H1 (cell line): ENCODE results near the gene MTCH2. TPM values are rescaled to one million over a fixed set of nuclear protein-coding genes. Genes with fewer than 3 reads are reported as not detected.

Source experiments
- CTCF ChIA-PET: fragments of 300-600 bp; sonication (Branson Sonifier 250); formaldehyde crosslinking; loops from one replicate; lab custom pipeline; 2021; ENCODE audit not compliant: partially characterized antibody; lab: Charles Lee
- POLR2A ChIA-PET: fragments of 300-600 bp; sonication (Branson Sonifier 250); formaldehyde crosslinking; loops from one replicate; lab custom pipeline; 2021; ENCODE audit warnings: inconsistent platforms; ENCODE audit not compliant: partially characterized antibody; lab: Charles Lee
- DNase-seq, 2 experiments: peaks; one replicate each; pipeline versions ENCODE4 v3.0.0 to v3.0.0-alpha.2; 2010 to 2022; ENCODE audit warnings: low spot score in 2 of 2, low read depth in 1 of 2, mixed read lengths in 1 of 2
- FAIRE-seq: peaks from 2 replicates; lab custom pipeline; 2011; peaks lifted over from hg19 to GRCh38; lab: Jason Lieb, UNC
- H2AFZ ChIP-seq: 2 replicates; pipeline ENCODE4 v1.8.1; 2012; ENCODE audit warnings: low read length, inconsistent platforms
- H2AK5ac ChIP-seq: 2 replicates; pipeline ENCODE4 v1.6.1; 2013; ENCODE audit warnings: low read depth, low read length
- H2BK120ac ChIP-seq: replicated peaks from 2 replicates; pipeline ENCODE3; 2013; ENCODE audit warnings: low read depth, low read length, inconsistent platforms
- H2BK12ac ChIP-seq: 2 replicates; pipeline ENCODE4 v1.6.1; 2013; ENCODE audit warnings: low read depth, low read length
- H2BK15ac ChIP-seq: 2 replicates; pipeline ENCODE4 v1.6.1; 2013; ENCODE audit warnings: low read length
- H2BK20ac ChIP-seq: 2 replicates; pipeline ENCODE4 v1.6.1; 2013; ENCODE audit warnings: low read length
- H2BK5ac ChIP-seq: 2 replicates; pipeline ENCODE4 v1.6.1; 2013; ENCODE audit warnings: low read depth, low read length
- H3K14ac ChIP-seq: 2 replicates; pipeline ENCODE4 v1.6.1; 2013; ENCODE audit warnings: inconsistent platforms; ENCODE audit not compliant: insufficient read length
- H3K18ac ChIP-seq: 2 replicates; pipeline ENCODE4 v1.6.1; 2013; ENCODE audit warnings: low read length; ENCODE audit errors: extremely low read depth
- H3K23ac ChIP-seq: 2 replicates; pipeline ENCODE4 v1.6.1; 2013; ENCODE audit warnings: inconsistent platforms; ENCODE audit not compliant: insufficient read length
- H3K23me2 ChIP-seq: 2 replicates; pipeline ENCODE4 v1.6.1; 2013; ENCODE audit warnings: low read depth, low read length
- H3K27ac ChIP-seq: 2 replicates; pipeline ENCODE4 v1.6.1; 2011; ENCODE audit warnings: low read depth, low read length, inconsistent platforms
- H3K27me3 ChIP-seq, 4 experiments: replicated peaks in 1 of 4; 1 replicate in 1 of 4; 2 replicates in 3 of 4; pipeline versions ENCODE4 v1.6.1 to v1.8.1; 2011 to 2013; ENCODE audit warnings: low read length in 3 of 4, mild to moderate bottlenecking in 3 of 4, inconsistent platforms in 2 of 4, mixed read lengths in 2 of 4, moderate library complexity in 1 of 4; ENCODE audit not compliant: control insufficient read depth in 3 of 4, insufficient read depth in 3 of 4; ENCODE audit errors: extremely low read depth in 1 of 4
- H3K36me3 ChIP-seq, 4 experiments: 2 replicates each; pipeline versions ENCODE4 v1.6.1 to v1.8.1; 2011 to 2013; ENCODE audit warnings: mild to moderate bottlenecking in 4 of 4, low read length in 3 of 4, moderate library complexity in 2 of 4, control low read depth in 1 of 4, inconsistent platforms in 1 of 4; ENCODE audit not compliant: insufficient read depth in 4 of 4, control insufficient read depth in 2 of 4
- H3K4ac ChIP-seq: replicated peaks from 2 replicates; pipeline ENCODE3; 2013; ENCODE audit warnings: low read length, low read depth, mixed read lengths, inconsistent platforms; ENCODE audit not compliant: insufficient read length
- H3K4me1 ChIP-seq, 4 experiments: replicated peaks in 1 of 4; 1 replicate in 1 of 4; 2 replicates in 3 of 4; pipeline versions ENCODE4 v1.6.1 to v1.8.1; 2011 to 2013; ENCODE audit warnings: low read length in 3 of 4, inconsistent platforms in 2 of 4, mixed read lengths in 1 of 4; ENCODE audit not compliant: insufficient read depth in 4 of 4, control insufficient read depth in 3 of 4
- H3K4me2 ChIP-seq, 2 experiments: 2 replicates each; pipeline versions ENCODE4 v1.6.1 to v1.8.1; 2011 to 2013; ENCODE audit warnings: low read depth in 2 of 2, low read length in 2 of 2, control low read depth in 1 of 2, inconsistent platforms in 1 of 2, mild to moderate bottlenecking in 1 of 2; ENCODE audit not compliant: insufficient read depth in 1 of 2
- H3K4me3 ChIP-seq, 4 experiments: fragments of 200-600, 300-600 bp in 1 of 4; sonication (generic), shearing (Covaris generic), sonication (Bioruptor Twin) in 1 of 4; 2 replicates each; pipeline versions ENCODE4 v1.5.1 to v1.8.1; 2011 to 2016; ENCODE audit warnings: low read length in 4 of 4, low read depth in 3 of 4, control low read depth in 2 of 4, inconsistent platforms in 2 of 4, mild to moderate bottlenecking in 2 of 4, mixed read lengths in 1 of 4, moderate library complexity in 1 of 4; ENCODE audit not compliant: insufficient read depth in 2 of 4; ENCODE audit errors: extremely low read depth in 1 of 4
- H3K56ac ChIP-seq: replicated peaks from 2 replicates; pipeline ENCODE3; 2013; ENCODE audit warnings: low read depth, mild to moderate bottlenecking, mixed read lengths, low read length, inconsistent platforms; ENCODE audit not compliant: insufficient read length
- H3K79me1 ChIP-seq: 2 replicates; pipeline ENCODE4 v1.6.1; 2013; ENCODE audit warnings: low read depth, low read length, control low read depth
- H3K79me2 ChIP-seq, 2 experiments: 2 replicates each; pipeline versions ENCODE4 v1.6.1 to v1.8.1; 2012 to 2013; ENCODE audit warnings: low read length in 2 of 2, mild to moderate bottlenecking in 2 of 2, inconsistent platforms in 1 of 2; ENCODE audit not compliant: insufficient read depth in 2 of 2, control insufficient read depth in 1 of 2
- H3K9ac ChIP-seq, 4 experiments: replicated peaks in 1 of 4; 1 replicate in 1 of 4; 2 replicates in 3 of 4; pipeline versions ENCODE4 v1.6.1 to v1.8.1; 2011 to 2013; ENCODE audit warnings: low read depth in 3 of 4, low read length in 3 of 4, control low read depth in 2 of 4, mild to moderate bottlenecking in 2 of 4, moderate library complexity in 2 of 4, inconsistent platforms in 1 of 4; ENCODE audit errors: extremely low read depth in 1 of 4
- H3K9me3 ChIP-seq, 2 experiments: 2 replicates each; pipeline versions ENCODE4 v1.6.1 to v1.8.1; 2012 to 2013; ENCODE audit warnings: mild to moderate bottlenecking in 2 of 2, moderate library complexity in 2 of 2, control low read depth in 1 of 2, inconsistent platforms in 1 of 2, low read depth in 1 of 2, low read length in 1 of 2, mixed read lengths in 1 of 2; ENCODE audit not compliant: insufficient read depth in 2 of 2
- H4K20me1 ChIP-seq, 2 experiments: replicated peaks in 1 of 2; 2 replicates each; pipeline versions ENCODE3 to v1.8.1; 2011 to 2013; ENCODE audit warnings: inconsistent platforms in 2 of 2, low read length in 2 of 2, mild to moderate bottlenecking in 1 of 2; ENCODE audit not compliant: insufficient read depth in 2 of 2, control insufficient read depth in 1 of 2
- H4K5ac ChIP-seq: 2 replicates; pipeline ENCODE4 v1.6.1; 2013; ENCODE audit warnings: low read length, low read depth, mixed read lengths, inconsistent platforms; ENCODE audit not compliant: insufficient read length
- H4K8ac ChIP-seq: 2 replicates; pipeline ENCODE4 v1.8.0; 2013; ENCODE audit warnings: mild to moderate bottlenecking, moderate library complexity, low read length, inconsistent platforms; ENCODE audit not compliant: insufficient read depth; ENCODE audit errors: extremely low read depth
- H4K91ac ChIP-seq: replicated peaks from 2 replicates; pipeline ENCODE3; 2013; ENCODE audit warnings: low read length, mixed read lengths, inconsistent platforms; ENCODE audit not compliant: insufficient read length
- ASH2L ChIP-seq: fragments of 200-600, 300-600 bp; sonication (generic); IDR thresholded peaks from one replicate; pipeline ENCODE4 v1.7.1; 2017; ENCODE audit warnings: low read length
- EZH2 ChIP-seq: fragments of 200-600 bp; sonication (generic); IDR thresholded peaks from 2 replicates; pipeline ENCODE4 v1.7.1; 2012; ENCODE audit warnings: low read depth, mild to moderate bottlenecking, moderate library complexity, low read length, inconsistent platforms; ENCODE audit not compliant: severe bottlenecking
- KDM4A ChIP-seq: IDR thresholded peaks from one replicate; pipeline ENCODE4 v1.7.1; 2012; ENCODE audit warnings: low read depth, mild to moderate bottlenecking, moderate library complexity, low read length, inconsistent platforms; ENCODE audit not compliant: severe bottlenecking
- PHF8 ChIP-seq: fragments of 200-600 bp; sonication (generic); conservative IDR thresholded peaks from 2 replicates; pipeline ENCODE4 v1.7.1; 2012; ENCODE audit warnings: low read depth, mild to moderate bottlenecking, inconsistent platforms, low read length, moderate library complexity
- POU5F1 ChIP-seq: IDR thresholded peaks from 2 replicates; pipeline ENCODE4 v1.6.1; 2011; ENCODE audit warnings: low read depth, mild to moderate bottlenecking, low read length, moderate library complexity
- SRF ChIP-seq: IDR thresholded peaks from 2 replicates; pipeline ENCODE4 v1.6.1; 2011; ENCODE audit warnings: mild to moderate bottlenecking, low read depth, low read length, moderate library complexity
- TAF1 ChIP-seq: IDR thresholded peaks from 2 replicates; pipeline ENCODE4 v1.6.1; 2011; ENCODE audit warnings: mild to moderate bottlenecking, low read depth, low read length
- TBP ChIP-seq: IDR thresholded peaks from 2 replicates; pipeline ENCODE4 v1.6.1; 2011; ENCODE audit warnings: low read depth, low read length, improper control_type of control experiment
- WGBS, 2 experiments: shearing (Covaris generic) in 1 of 2; methylation state at CpG; one replicate each; pipeline versions ENCODE4 v1.1.6 to v1.1.7; 2013 to 2015; ENCODE audit warnings: low lambda C conversion rate in 2 of 2, mixed read lengths in 2 of 2, inconsistent platforms in 1 of 2, low coverage in 1 of 2, missing lambda C conversion rate in 1 of 2; ENCODE audit not compliant: insufficient replicate concordance in 2 of 2, insufficient coverage in 1 of 2, insufficient read length in 1 of 2; ENCODE audit errors: extremely low coverage in 1 of 2, missing lambda C conversion rate in 1 of 2; 5-methylcytosine and 5-hydroxymethylcytosine counted together
- polyA plus RNA-seq, 7 experiments: library from polyadenylated mRNA; depleted of rRNA in 3 of 7; stranded (reverse) in 5 of 7; unstranded in 2 of 7; fragments of >200 nt in 5 of 7; fragments of 200-250 nt in 2 of 7; gene quantifications; 1 replicate in 5 of 7; 2 replicates in 1 of 7; 4 replicates in 1 of 7; pipeline versions ENCODE4 v1.2.1 to v1.2.3, GENCODE V29; 2011 to 2013; ENCODE audit warnings: missing spikeins in 2 of 7, mixed read lengths in 2 of 7
- total RNA-seq: library from RNA; stranded (reverse); fragmentation: NEBNext Ultra II Directional; extraction: Animal tissue kit (Norgen Biotek cat#: 25700); gene quantifications from 2 replicates; pipeline ENCODE4 v1.2.1, GENCODE V29; 2021

MTCH2 gene
- total and polyA plus RNA-seq, 2 of the 8 experiments (the other 6 are each of a cell fraction or from before 2014, with no cell fraction given) = 157 to 171 TPM

GRCh38 chr11:47672283-47672730 lies 29.9 kb upstream of the MTCH2 start:
- no peak overlapping the region for H2BK120ac ChIP-seq
- no peak overlapping the region for H2BK12ac ChIP-seq
- no peaks in the 10 kb centered on the region for H3K4me1 ChIP-seq
- H2BK5ac ChIP-seq = no peak overlapping the region
- no peaks in the 10 kb centered on the region for H3K27me3 ChIP-seq
- H3K9ac ChIP-seq = no peak overlapping the region
- no peak overlapping the region for H3K14ac ChIP-seq
- H4K91ac ChIP-seq = no peak overlapping the region
- H4K20me1 ChIP-seq = no peaks in the 10 kb centered on the region
- H3K36me3 ChIP-seq = no peaks in the 10 kb centered on the region
- no peaks in the 10 kb centered on the region for H3K79me1 ChIP-seq
- no peak overlapping the region for H3K23ac ChIP-seq
- no peak overlapping the region for H2BK20ac ChIP-seq
- no peak overlapping the region for H3K4me2 ChIP-seq
- no peak overlapping the region for H3K27ac ChIP-seq
- H3K4ac ChIP-seq = no peak overlapping the region
- ChIA-PET CTCF (interaction anchor here (1.2 kb wide), 1 partner anchor 8 kb away, joined by 4 read pairs; no protein-coding TSS in a partner anchor), POLR2A (interaction anchor here (1.1 kb wide), 1 partner anchor 15 kb away, joined by 4 read pairs; no protein-coding TSS in a partner anchor)
- FAIRE-seq = no peak
- H4K5ac ChIP-seq = no peak overlapping the region
- 92% methylated on average over 5 of the region's 5 CpGs; no CpG with 5 or more reads in 1 of the 2 experiments for WGBS, 2 experiments
- H3K23me2 ChIP-seq = no peaks in the 10 kb centered on the region
- H3K56ac ChIP-seq = no peak overlapping the region
- H3K9me3 ChIP-seq = no peaks in the 10 kb centered on the region
- H3K18ac ChIP-seq = no peak overlapping the region
- no peak overlapping the region for H4K8ac ChIP-seq
- H2AFZ ChIP-seq = no peak overlapping the region
- DNase-seq = no peak
- no peaks in the 10 kb centered on the region for H3K79me2 ChIP-seq
- H3K4me3 ChIP-seq = no peak overlapping the region
- TF ChIP-seq POU5F1 (no peak), PHF8 (no peak), KDM4A (no peak), TAF1 (no peak), EZH2 (no peak), ASH2L (no peak), SRF (no peak), TBP (no peak)
- H2BK15ac ChIP-seq = no peak overlapping the region
- H2AK5ac ChIP-seq = no peak overlapping the region
